GM18526 (cell line): ENCODE data around the gene ACTL7A.

Source experiments
- POLR2A ChIP-seq: IDR thresholded peaks from 3 replicates; pipeline ENCODE4 v1.6.1; 2011; ENCODE audit not compliant: insufficient read length; ENCODE audit errors: extremely low read depth

ACTL7A gene

GRCh38 chr9:108860764-108861163, 1.3 kb upstream of the ACTL7A start:
- no peak for TF ChIP-seq POLR2A

GRCh38 chr9:108861464-108861863, 602 bp upstream of the ACTL7A start:
- no peak for TF ChIP-seq POLR2A

- no peak for TF ChIP-seq POLR2A
Observed at GRCh38 chr9:108863891-108864290, 1.8 kb downstream of the ACTL7A start.

- TF ChIP-seq POLR2A: no peak
Observed at GRCh38 chr9:108864446-108864845, 2.4 kb downstream of the ACTL7A start.

- no peak for TF ChIP-seq POLR2A
Observed at GRCh38 chr9:108865037-108865436, 3.0 kb downstream of the ACTL7A start.

- no peak for TF ChIP-seq POLR2A
Observed at GRCh38 chr9:108866001-108866420, 3.9 kb downstream of the ACTL7A start.

GRCh38 chr9:108867116-108867515, 5.0 kb downstream of the ACTL7A start:
- TF ChIP-seq POLR2A: no peak

GRCh38 chr9:108867829-108868228, 5.8 kb downstream of the ACTL7A start:
- no peak for TF ChIP-seq POLR2A

GRCh38 chr9:108869092-108869725, 7.1 kb downstream of the ACTL7A start:
- TF ChIP-seq POLR2A: no peak

- TF ChIP-seq POLR2A: no peak
Observed at GRCh38 chr9:108874058-108874788, 12.2 kb downstream of the ACTL7A start.

GRCh38 chr9:108876425-108876824, 14.4 kb downstream of the ACTL7A start:
- TF ChIP-seq POLR2A: no peak

GRCh38 chr9:108877524-108877923, 15.5 kb downstream of the ACTL7A start:
- no peak for TF ChIP-seq POLR2A

GRCh38 chr9:108880738-108881316, 18.8 kb downstream of the ACTL7A start:
- no peak for TF ChIP-seq POLR2A

GRCh38 chr9:108882052-108882888, 20.2 kb downstream of the ACTL7A start:
- no peak for TF ChIP-seq POLR2A

GRCh38 chr9:108883085-108883484, 21.0 kb downstream of the ACTL7A start:
- no peak for TF ChIP-seq POLR2A
